Small intestine (tissue), 7 donors: ENCODE measurements around the gene GRAMD1B. TPM values are rescaled to one million over a fixed set of nuclear protein-coding genes. Genes with fewer than 3 reads are reported as not detected.
A peak's percentile ranks its signal among the peaks of the same experiment; 100 is the strongest.

ENCODE experiments used
- DNase-seq, 2 donors: peaks; one replicate each; pipeline versions ENCODE4 v3.0.0 to v3.0.0-alpha.2; 2013
- FAIRE-seq: peaks from 2 replicates; lab custom pipeline; 2012; peaks lifted over from hg19 to GRCh38; lab: Jason Lieb, UNC
- H3K27ac ChIP-seq, 3 donors: one replicate each; pipeline ENCODE4 v1.5.1; 2013; ENCODE audit warnings: low read length in 2 of 3, mild to moderate bottlenecking in 2 of 3, control low read depth in 1 of 3, inconsistent platforms in 1 of 3, low read depth in 1 of 3, moderate library complexity in 1 of 3
- H3K27me3 ChIP-seq, 3 donors: one replicate each; pipeline ENCODE4 v1.6.1; 2013; ENCODE audit warnings: low read length in 3 of 3, inconsistent platforms in 1 of 3; ENCODE audit not compliant: control insufficient read depth in 3 of 3, insufficient read depth in 3 of 3
- H3K36me3 ChIP-seq, 3 donors: one replicate each; pipeline ENCODE4 v1.6.1; 2013; ENCODE audit warnings: low read length in 3 of 3, inconsistent platforms in 1 of 3, low read depth in 1 of 3, mild to moderate bottlenecking in 1 of 3, moderate library complexity in 1 of 3; ENCODE audit not compliant: control insufficient read depth in 3 of 3, insufficient read depth in 2 of 3
- H3K4me1 ChIP-seq, 3 donors: one replicate each; pipeline ENCODE4 v1.6.1; 2013; ENCODE audit warnings: low read length in 2 of 3, inconsistent platforms in 1 of 3, low read depth in 1 of 3, mild to moderate bottlenecking in 1 of 3, moderate library complexity in 1 of 3; ENCODE audit not compliant: control insufficient read depth in 3 of 3, insufficient read depth in 2 of 3
- H3K4me3 ChIP-seq, 3 donors: one replicate each; pipeline ENCODE4 v1.5.1; 2013; ENCODE audit warnings: low read length in 3 of 3, control low read depth in 1 of 3, inconsistent platforms in 1 of 3, low read depth in 1 of 3, mild to moderate bottlenecking in 1 of 3, moderate library complexity in 1 of 3
- H3K9me3 ChIP-seq, 2 donors: one replicate each; pipeline ENCODE4 v1.6.1; 2013; ENCODE audit warnings: low read depth in 1 of 2, low read length in 1 of 2; ENCODE audit not compliant: control insufficient read depth in 2 of 2, insufficient read depth in 1 of 2
- WGBS, 3 donors: extraction: QIAGEN DNeasy Blood & Tissue Kit; methylation state at CpG; one replicate each; pipeline ENCODE4 v1.1.7; 2013; 5-methylcytosine and 5-hydroxymethylcytosine counted together
- polyA plus RNA-seq, 4 donors: library from polyadenylated mRNA; stranded (reverse) in 3 of 4; unstranded in 1 of 4; fragments of 200-250 nt in 3 of 4; fragments of 120-200 nt in 1 of 4; gene quantifications; one replicate each; pipeline versions ENCODE4 v1.2.1 to v1.2.3, GENCODE V29; 2013
- donor health status: healthy with polysubstance abuse.
- donor health status: control.
- donor health status: control.
- donor health status: Bipolar disorder and iron deficiency.
- donor health status: healthy.

The GRAMD1B gene
- polyA plus RNA-seq, 4 donors = 37.8 to 75.6 (median 57.7) TPM

DNA sequence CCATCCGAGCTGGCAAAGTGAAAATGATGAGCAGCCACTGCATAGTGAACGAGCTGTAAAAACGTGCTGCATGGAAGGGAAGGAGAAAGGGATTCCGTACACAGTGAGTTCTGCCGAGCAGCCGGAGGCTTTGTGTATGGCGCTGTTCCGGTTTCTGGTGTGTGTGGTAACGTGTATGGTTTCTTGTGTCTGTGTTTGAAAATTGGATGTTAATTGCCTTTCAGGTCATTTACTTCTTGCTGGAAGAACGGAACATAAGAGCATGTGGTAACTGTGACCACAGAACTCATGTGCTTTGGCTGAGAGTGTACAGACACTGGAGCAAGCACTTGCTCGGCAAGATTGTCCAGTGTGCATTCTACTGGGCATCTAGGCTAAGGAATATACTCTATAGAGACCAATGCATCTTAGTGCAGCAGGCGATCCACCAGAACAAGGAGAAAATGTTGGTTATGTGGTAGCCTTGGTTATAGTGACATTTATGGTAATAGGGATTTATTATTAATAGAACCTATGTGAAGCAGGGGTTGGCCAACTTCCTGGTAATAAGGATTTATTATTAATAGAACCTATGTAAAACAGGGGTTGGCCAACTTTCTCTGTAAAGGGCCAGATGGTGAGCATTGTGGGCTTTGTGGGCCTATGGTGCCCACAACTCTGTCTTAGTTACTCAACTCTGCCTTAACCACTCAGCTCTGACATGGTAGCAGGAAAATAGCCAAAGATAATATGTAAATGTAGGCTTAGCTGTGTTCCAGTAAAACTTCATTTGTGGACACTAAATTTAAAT, 49.2 kb downstream of the GRAMD1B start:
- H3K9me3 ChIP-seq = no peaks in the 10 kb centered on the region
- H3K27ac ChIP-seq = no peak overlapping the region
- H3K36me3 ChIP-seq = peaks cover 0 to 30% (median 5%) of the 10 kb centered on the region in 3 donors
- no peaks in the 10 kb centered on the region for H3K4me1 ChIP-seq
- H3K4me3 ChIP-seq = no peak overlapping the region
- H3K27me3 ChIP-seq = no peaks in the 10 kb centered on the region
- no peak for FAIRE-seq
- DNase-seq = peak in 1 of 2 donors; percentile 23
- 58 to 73% (median 64%) methylated on average over 12 of the region's 12 CpGs for WGBS, 3 donors

DNA sequence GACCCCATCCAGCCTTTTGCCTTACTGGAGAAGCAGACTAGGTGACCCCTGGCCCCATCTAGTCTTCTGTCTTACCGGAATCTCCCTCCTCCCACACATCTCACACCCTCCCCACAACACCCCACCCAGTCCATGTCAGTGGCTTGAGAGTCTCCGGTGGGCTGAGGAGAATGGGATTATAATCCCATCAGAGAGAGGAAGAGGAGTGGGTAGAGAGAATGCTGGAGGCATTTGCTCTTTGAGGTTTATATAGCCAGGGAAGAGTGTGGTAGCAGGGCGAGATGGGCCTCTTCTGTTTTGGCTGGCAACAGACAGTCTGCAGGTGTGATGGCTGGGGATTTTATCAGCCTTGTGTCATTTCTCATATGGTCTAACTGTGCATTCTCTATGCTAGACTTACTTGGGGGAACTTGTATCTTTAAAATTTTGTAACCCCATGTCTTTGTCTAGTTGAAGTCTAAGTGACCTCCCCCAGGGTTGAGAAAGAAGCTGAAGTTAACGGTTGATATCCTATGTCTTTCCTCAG, 50.3 kb downstream of the GRAMD1B start:
- no peak overlapping the region for H3K4me3 ChIP-seq
- H3K9me3 ChIP-seq = no peaks in the 10 kb centered on the region
- H3K27ac ChIP-seq = no peak overlapping the region
- no peak for FAIRE-seq
- peaks cover 0 to 3% (median 0%) of the 10 kb centered on the region in 3 donors for H3K4me1 ChIP-seq
- DNase-seq = no peak
- H3K36me3 ChIP-seq = peaks cover 0 to 36% (median 5%) of the 10 kb centered on the region in 3 donors
- H3K27me3 ChIP-seq = no peaks in the 10 kb centered on the region
- 71 to 78% (median 76%) methylated on average over 4 of the region's 4 CpGs for WGBS, 3 donors

GRCh38 chr11:123480882-123481281, 50.8 kb downstream of the GRAMD1B start:
- WGBS, 3 donors = 84 to 87% (median 86%) methylated on average over 11 of the region's 11 CpGs
- no peak overlapping the region for H3K4me3 ChIP-seq
- FAIRE-seq (no peak), DNase-seq (no peak)
- no peaks in the 10 kb centered on the region for H3K27me3 ChIP-seq
- no peaks in the 10 kb centered on the region for H3K9me3 ChIP-seq
- peaks cover 0 to 3% (median 0%) of the 10 kb centered on the region in 3 donors for H3K4me1 ChIP-seq
- H3K27ac ChIP-seq = no peak overlapping the region
- H3K36me3 ChIP-seq = peaks cover 0 to 36% (median 5%) of the 10 kb centered on the region in 3 donors

DNA sequence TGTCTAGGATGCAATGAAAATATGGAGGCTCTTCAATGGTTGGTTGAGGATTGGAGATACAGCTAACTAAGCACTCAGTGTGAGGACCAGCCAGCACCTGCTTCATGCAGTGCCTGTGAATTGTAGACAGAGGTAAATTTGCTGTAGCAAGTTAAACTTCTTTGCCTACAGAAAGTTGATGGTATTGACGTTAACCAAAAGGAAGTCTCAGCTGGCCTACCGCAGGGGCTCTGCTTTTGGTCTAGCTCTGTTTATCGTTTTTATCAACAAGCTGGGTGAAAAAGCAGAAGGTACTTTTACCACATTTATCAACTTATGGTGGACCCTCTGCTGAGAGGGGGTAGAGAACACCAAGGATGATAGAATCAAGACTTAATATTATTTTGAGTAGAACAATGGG, 51.6 kb downstream of the GRAMD1B start:
- FAIRE-seq = no peak
- Histone ChIP-seq H3K9me3 (no peaks in the 10 kb centered on the region), H3K27me3 (no peaks in the 10 kb centered on the region), H3K36me3 (peaks cover 0 to 36% (median 5%) of the 10 kb centered on the region in 3 donors), H3K27ac (no peak overlapping the region), H3K4me1 (peaks cover 0 to 3% (median 0%) of the 10 kb centered on the region in 3 donors), H3K4me3 (no peak overlapping the region)
- WGBS, 3 donors = 51 to 76% (median 64%) methylated on average over 3 of the region's 3 CpGs
- no peak for DNase-seq

- Histone ChIP-seq H3K4me3 (no peak overlapping the region), H3K4me1 (peaks cover 0 to 3% (median 0%) of the 10 kb centered on the region in 3 donors), H3K36me3 (peaks cover 0 to 38% (median 5%) of the 10 kb centered on the region in 3 donors), H3K9me3 (no peaks in the 10 kb centered on the region), H3K27ac (no peak overlapping the region), H3K27me3 (no peaks in the 10 kb centered on the region)
- WGBS, 3 donors = 88 to 93% (median 89%) methylated on average over 6 of the region's 6 CpGs
- DNase-seq (no peak), FAIRE-seq (no peak)
These were observed 52.1 kb downstream of the GRAMD1B start for GRCh38 chr11:123482218-123482617.

GRCh38 chr11:123483058-123483457, 53.0 kb downstream of the GRAMD1B start:
- no peaks in the 10 kb centered on the region for H3K27me3 ChIP-seq
- H3K36me3 ChIP-seq = peaks cover 0 to 39% (median 5%) of the 10 kb centered on the region in 3 donors
- FAIRE-seq (no peak), DNase-seq (no peak)
- H3K27ac ChIP-seq = no peak overlapping the region
- H3K4me1 ChIP-seq = peaks cover 0 to 3% (median 0%) of the 10 kb centered on the region in 3 donors
- H3K4me3 ChIP-seq = no peak overlapping the region
- no peaks in the 10 kb centered on the region for H3K9me3 ChIP-seq
- 77 to 86% (median 81%) methylated on average over 8 of the region's 8 CpGs for WGBS, 3 donors

- H3K27ac ChIP-seq = no peak overlapping the region
- no peak for FAIRE-seq
- H3K4me3 ChIP-seq = no peak overlapping the region
- peaks cover 0 to 42% (median 5%) of the 10 kb centered on the region in 3 donors for H3K36me3 ChIP-seq
- no peaks in the 10 kb centered on the region for H3K9me3 ChIP-seq
- WGBS, 3 donors = 73 to 92% (median 83%) methylated on average over 4 of the region's 4 CpGs
- DNase-seq = no peak
- H3K4me1 ChIP-seq = peaks cover 0 to 3% (median 0%) of the 10 kb centered on the region in 3 donors
- H3K27me3 ChIP-seq = no peaks in the 10 kb centered on the region
These were observed 53.4 kb downstream of the GRAMD1B start for GRCh38 chr11:123483466-123483865.

DNA sequence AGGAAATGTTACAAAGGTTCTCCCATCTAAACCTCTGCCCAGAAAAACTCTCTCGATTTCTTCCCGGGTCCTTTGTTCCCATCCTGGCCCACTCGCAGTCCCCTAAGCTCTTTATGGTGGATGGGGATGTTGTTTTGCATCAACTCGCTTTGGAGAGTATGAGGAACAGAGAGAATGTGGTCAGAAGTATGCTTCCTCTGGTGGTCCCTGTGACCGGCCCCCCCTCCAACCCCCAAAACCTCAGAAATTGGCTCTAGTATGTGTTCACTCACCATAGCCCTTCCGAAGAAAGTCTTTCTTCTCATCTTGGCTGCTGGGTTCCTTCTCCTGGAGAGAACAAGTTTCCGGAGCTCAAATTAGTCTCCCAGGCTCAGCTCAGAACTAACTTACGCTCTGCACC, 54.4 kb downstream of the GRAMD1B start:
- H3K4me3 ChIP-seq = no peak overlapping the region
- no peak for FAIRE-seq
- H3K36me3 ChIP-seq = peaks cover 0 to 46% (median 5%) of the 10 kb centered on the region in 3 donors

More for the DNA sequence above, 54.4 kb downstream of the GRAMD1B start:
- no peaks in the 10 kb centered on the region for H3K27me3 ChIP-seq
- no peak overlapping the region for H3K27ac ChIP-seq
- DNase-seq = no peak
- 79 to 92% (median 79%) methylated on average over 8 of the region's 8 CpGs for WGBS, 3 donors
- no peaks in the 10 kb centered on the region for H3K9me3 ChIP-seq
- H3K4me1 ChIP-seq = peaks cover 0 to 3% (median 0%) of the 10 kb centered on the region in 3 donors
